ENCODE measurements around the gene ADAP2.

- TF ChIP-seq EZH2phosphoT487 (IDR thresholded peaks at IDR 0.05; ENCODE audit: borderline replicate concordance, low read depth, low read length): no peak
- TF ChIP-seq, protein P1, sequence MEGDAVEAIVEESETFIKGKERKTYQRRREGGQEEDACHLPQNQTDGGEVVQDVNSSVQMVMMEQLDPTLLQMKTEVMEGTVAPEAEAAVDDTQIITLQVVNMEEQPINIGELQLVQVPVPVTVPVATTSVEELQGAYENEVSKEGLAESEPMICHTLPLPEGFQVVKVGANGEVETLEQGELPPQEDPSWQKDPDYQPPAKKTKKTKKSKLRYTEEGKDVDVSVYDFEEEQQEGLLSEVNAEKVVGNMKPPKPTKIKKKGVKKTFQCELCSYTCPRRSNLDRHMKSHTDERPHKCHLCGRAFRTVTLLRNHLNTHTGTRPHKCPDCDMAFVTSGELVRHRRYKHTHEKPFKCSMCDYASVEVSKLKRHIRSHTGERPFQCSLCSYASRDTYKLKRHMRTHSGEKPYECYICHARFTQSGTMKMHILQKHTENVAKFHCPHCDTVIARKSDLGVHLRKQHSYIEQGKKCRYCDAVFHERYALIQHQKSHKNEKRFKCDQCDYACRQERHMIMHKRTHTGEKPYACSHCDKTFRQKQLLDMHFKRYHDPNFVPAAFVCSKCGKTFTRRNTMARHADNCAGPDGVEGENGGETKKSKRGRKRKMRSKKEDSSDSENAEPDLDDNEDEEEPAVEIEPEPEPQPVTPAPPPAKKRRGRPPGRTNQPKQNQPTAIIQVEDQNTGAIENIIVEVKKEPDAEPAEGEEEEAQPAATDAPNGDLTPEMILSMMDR (conservative IDR thresholded peaks at IDR 0.05; ENCODE audit: low read length): no peak
These were observed 4.8 kb downstream of the ADAP2 start for GRCh38 chr17:30926516-30926915.
